SHP77 treated with DMSO at 0.1 percent for 48 hours (cell line): ENCODE results near the gene FAM181A.

Experiments
- DNase-seq: peaks from one replicate; lab custom pipeline; 2025; lab: John Stamatoyannopoulos, UW

FAM181A gene

GRCh38 chr14:93903342-93904184 is 23.6 kb upstream of the FAM181A start:
- DNase-seq: no peak

- no peak for DNase-seq
Observed at GRCh38 chr14:93905623-93906022, 21.5 kb upstream of the FAM181A start.

DNA sequence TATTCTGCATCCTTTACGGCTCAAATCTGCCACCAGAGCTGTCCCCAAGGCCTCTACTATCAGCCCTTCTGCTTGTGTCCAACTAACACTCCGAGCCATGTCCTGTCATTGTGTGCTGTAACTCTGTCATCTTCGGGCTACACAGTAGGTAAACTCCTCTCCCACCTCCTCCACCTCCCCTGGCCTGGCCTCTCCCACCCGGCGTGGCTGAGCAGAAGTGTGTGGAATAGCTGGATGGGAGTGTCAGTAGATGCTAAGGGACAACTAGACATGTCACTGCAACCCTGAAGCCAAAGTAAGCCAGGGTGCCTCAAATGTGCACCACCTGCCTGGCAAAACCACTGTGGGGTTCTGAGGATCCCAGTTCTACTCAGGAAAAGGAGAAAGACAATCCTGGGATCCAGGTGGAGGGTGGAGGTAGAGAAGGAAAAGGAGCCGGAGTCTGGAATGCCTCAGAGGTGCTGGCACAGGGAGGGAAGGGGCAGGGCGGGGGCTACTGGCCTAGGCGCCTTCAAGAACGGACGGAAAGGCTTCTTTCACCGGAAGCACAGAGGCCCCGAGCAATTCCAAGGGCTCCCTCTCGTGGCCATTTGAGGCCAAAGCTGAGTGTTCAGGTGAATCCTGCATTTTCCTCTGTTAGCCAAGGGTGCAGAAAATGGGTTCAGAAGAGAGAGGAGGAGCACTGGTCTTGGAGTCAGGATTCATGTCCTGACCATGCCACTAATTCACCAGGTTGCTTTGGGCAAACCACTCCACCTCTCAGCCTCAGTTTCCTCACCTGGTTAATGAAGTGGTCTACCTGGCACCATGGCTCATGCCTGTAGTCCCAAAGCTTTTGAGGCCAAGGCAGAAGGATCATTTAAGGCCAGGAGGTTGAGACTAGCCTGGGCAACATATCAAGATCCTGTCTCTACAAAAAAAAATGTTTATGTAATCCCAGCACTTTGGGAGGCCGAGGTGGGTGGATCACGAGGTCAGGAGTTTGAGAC is 20.5 kb upstream of the FAM181A start:
- peak; percentile 22 for DNase-seq

DNA sequence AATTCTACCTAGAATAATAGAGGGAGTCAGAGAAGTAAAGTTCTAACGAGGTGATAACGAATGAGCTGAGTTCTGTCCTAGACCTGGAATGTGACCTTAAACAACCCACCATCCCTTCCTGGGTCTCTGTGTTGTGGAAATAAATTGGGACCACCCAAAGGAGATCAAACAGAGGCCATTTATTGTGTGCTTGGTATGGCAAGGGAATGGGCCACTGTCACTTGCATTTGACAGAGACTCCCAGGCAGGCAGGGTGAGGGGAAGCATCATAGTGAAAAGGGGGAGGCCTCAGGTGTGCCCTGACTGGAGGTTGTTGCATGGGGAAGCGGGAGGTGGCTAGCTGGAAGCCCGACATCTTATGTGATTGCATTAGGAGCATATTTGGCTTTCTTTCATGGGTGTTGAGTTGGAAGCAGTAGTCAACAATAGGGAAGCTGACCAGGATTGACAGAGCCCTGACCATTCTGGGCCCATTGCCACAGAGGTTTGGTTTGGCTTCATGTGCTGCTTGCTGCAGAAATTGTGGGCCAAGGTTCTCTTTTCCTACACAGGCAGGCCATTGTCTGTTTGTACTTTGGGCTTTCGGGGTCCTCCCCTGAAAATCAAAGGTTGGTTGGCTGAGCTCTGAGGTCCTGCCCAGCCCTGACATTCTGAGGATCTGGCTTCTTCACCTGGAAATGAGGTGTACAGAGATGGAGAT is 17.6 kb upstream of the FAM181A start:
- no peak for DNase-seq

DNA sequence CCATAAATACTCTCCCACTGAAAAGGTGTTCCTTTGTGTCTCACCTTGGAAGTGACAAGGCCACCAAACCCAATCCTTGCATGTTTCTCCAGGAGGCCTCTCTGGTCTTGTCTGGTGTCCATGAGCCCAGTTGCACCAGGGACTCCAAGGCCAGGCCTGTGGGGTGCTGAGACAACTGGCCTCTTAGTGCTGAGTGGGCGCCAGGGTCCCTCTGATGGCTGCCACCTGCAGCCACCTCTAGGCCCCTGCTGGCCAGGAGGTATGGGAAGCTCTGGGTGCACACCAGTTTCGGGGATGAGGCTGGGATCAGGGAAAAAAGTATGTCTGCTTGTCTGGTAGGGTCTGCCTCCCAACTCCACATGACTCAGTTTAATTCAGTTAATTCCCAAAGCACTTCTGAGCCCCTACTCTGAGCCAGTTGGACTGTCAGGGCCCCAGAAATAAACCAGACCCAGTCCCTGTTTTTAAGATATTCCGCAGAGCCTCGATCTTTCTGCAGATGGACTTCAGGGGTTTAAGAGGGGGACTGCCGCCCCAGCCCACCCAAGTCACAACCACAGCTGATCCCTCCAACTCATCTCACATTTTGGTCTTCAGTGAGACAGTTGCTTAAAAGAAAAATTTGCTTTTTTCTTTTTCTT is 15.0 kb upstream of the FAM181A start:
- DNase-seq: no peak

- no peak for DNase-seq
Observed at GRCh38 chr14:93912782-93913181, 14.4 kb upstream of the FAM181A start.

DNA sequence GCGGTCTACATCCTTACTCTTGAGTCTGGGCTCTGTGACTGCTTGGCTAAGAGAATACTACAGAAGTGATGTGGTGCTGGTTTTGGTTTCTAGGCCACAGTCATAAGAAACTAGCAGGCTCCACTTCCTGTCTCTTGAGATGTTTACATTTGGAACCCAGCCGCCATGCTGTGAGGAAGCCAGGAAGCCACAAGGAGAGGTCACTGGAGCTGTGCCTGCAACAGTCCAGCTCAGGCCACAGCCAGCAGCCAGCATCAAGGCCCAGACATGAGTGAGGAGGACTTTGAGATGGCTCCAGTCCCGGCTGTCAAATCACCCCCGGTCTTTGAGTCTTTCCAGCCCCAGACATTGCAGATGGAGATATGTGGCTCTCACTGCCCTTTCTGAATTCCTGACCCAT is 12.9 kb upstream of the FAM181A start:
- no peak for DNase-seq

DNA sequence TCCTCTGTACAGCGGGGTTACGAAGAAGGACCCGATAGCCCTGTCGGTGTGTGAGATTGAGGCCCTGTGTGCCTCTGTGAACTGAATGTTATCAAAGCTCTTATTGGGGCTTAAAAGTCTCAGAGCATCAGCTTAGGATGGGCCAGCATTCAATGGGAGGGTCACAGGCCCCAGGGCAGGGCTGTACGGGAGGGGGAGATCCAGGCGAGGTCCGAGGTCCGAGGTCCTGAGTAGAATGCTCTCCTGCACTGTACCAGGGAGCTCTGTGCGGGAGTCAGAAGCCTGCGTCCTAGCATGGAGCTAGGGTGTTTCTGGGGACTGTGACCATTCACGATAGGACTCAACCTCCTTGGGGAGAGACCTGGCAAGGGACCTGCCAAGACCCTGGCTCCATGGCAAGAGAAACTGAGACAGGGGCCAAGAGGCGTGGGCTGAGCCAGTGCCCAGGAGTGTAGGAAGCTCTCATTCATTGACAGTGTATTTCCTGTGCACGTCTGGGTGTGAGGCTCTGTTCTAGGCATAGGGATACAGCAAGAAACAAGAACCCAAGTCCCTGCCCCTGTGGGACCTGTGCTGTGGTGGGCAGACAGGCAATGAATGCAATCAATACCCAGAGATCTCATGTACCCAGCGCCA is 12.0 kb upstream of the FAM181A start:
- no peak for DNase-seq

GRCh38 chr14:93915800-93916199 is 11.3 kb upstream of the FAM181A start:
- DNase-seq: no peak

DNA sequence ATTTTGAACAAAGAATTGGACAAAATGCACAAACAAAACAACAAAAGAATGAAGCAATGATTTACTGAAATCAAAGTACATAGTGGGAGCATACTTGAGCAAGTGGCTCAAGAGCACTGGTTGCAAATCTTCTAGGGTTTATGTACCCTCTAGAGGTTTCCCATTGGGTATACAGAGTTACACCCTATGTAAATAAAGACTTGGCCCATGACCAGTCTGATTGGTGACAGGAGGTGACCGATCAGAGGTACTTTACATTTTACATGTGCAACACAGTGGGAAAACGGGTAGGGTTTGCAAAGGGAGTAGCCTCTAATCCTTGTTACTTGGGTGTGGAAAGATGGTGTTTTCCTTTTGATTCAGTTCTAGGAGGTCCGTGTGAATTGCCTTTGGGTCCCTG is 10.6 kb upstream of the FAM181A start:
- DNase-seq: no peak

- no peak for DNase-seq
Observed at GRCh38 chr14:93917141-93917540, 10.0 kb upstream of the FAM181A start.

DNA sequence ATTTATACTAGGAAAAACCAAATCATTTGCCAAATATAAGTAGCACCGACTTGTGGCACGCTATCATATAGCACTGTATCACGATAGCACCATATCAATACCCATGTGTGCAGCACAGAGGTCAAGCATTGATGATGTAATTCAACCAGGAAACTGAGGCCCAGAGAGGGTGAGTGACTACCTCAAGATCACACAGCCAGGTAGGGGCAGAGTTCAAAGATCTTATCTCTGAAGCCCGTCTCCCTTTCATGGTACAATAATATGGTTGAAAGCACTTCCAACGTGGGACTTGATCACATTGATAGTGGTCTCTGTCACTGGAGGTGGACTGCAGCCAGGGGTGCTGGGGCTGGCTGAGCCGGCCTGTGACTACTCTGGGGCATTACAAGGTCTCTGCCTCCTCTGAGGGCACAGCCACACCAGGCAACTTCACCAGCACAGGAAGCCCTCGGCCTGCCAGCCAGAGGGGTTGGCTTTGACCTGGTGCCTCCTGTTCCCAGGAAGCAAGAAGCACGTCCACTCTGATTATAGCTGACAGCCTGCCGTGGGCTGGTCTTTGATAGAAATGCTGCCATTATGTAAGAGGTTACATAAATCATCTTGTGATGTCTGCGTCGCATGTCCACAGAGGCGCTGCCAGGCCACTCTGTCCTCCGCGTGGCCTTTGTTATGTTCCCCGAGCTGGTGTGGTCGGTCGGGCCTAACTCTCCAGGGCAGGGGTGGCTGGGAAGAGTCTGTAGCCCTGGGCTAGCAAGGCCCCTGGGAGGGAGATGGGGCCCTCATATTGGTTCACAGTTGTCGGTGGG is 5.9 kb upstream of the FAM181A start:
- no peak for DNase-seq

- DNase-seq: no peak
Observed at GRCh38 chr14:93923626-93924025, 3.5 kb upstream of the FAM181A start.

- DNase-seq: no peak
Observed at GRCh38 chr14:93924592-93925355, 2.4 kb upstream of the FAM181A start.

GRCh38 chr14:93925374-93925895 is 1.7 kb upstream of the FAM181A start:
- DNase-seq: no peak

GRCh38 chr14:93926245-93926872 is 785 bp upstream of the FAM181A start:
- DNase-seq: no peak

DNA sequence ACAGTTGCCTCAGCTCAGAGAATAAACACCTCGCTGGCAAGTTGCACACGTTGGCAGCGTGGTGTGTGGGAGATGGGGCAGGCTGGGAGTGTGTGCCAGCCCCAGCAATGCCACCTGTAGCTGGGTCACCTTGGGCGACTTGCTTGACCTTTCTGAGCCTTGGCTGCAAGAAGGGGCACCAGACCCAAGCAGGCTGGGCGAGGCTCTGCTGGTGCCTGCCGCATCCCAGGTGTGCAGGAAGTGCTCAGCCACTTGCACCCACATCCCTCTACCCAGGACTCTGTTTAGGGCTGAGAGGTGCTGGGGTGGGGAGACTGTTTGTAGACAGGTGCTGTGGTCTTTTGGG is 629 bp downstream of the FAM181A start:
- DNase-seq: no peak

DNA sequence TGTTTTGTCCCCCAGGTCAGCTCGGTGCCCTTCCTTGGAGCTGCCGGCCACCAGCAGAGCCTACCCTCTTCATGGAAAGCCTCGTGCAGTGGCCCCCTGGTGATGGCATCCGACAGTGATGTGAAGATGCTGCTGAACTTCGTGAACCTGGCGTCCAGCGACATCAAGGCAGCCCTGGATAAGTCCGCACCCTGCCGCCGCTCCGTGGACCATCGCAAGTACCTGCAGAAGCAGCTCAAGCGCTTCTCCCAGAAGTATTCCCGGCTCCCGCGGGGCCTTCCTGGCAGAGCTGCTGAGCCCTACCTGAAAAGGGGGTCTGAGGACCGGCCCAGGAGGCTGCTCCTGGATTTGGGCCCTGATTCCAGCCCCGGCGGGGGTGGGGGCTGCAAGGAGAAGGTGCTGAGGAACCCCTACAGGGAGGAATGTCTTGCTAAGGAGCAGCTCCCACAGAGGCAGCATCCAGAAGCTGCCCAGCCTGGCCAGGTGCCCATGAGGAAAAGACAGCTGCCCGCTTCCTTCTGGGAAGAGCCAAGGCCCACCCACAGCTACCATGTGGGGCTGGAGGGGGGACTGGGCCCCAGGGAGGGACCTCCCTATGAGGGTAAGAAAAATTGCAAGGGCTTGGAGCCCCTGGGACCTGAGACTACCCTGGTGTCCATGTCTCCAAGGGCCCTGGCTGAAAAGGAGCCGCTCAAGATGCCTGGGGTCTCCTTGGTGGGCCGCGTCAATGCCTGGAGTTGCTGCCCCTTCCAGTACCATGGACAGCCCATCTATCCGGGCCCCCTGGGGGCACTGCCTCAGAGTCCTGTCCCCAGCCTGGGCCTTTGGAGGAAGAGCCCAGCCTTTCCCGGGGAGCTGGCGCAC is 1.3 kb downstream of the FAM181A start:
- no peak for DNase-seq
